ENCODE results near the gene SH2B2. TPM values are rescaled to one million over a fixed set of nuclear protein-coding genes. Genes with fewer than 3 reads are reported as not detected.
"Not testable (repeated sequence)": the region's sequence is repeated elsewhere in the genome, so short reads cannot be mapped to it uniquely, and the experiment has no call there.

SH2B2 gene
- total RNA-seq, 1 experiment from 2014 or later: 25.8 TPM

DNA sequence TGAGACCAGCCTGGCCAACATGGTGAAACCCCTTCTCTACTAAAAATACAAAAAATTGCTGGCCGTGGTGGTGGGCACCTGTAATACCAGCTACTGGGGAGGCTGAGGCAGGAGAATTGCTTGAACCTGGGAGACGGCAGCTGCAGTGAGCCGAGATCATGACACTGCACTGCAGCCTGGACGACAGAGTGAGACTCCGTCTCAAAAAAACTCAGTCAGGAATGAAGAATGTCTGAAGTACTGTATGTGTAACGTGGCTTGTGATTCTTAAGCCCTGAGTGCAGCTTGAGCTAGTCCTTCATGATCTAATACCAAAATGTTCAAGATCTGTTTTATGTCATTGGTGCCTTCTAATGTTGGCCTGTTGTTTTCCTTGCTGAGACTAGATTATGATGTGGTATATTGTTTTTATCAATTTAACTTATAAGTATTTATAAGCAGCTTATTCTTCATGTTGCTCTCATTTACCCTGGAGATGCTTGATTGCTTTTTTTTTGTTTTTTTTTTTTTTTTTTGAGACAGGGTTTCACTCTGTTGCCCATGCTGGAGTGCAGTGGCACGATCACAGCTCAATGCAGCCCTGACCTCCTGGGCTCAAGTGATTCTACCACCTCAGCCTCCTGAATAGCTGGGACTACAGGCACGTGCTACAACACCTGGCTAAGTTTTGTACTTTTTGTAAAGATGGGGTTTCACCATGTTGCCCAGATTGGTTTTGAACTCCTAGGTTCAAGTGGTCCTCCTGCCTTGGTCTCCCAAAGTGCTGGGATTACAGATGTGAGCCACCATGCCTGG lies 44.2 kb downstream of the SH2B2 start:
- not testable (repeated sequence) for DNase-seq (ENCODE audit: low read depth)

DNA sequence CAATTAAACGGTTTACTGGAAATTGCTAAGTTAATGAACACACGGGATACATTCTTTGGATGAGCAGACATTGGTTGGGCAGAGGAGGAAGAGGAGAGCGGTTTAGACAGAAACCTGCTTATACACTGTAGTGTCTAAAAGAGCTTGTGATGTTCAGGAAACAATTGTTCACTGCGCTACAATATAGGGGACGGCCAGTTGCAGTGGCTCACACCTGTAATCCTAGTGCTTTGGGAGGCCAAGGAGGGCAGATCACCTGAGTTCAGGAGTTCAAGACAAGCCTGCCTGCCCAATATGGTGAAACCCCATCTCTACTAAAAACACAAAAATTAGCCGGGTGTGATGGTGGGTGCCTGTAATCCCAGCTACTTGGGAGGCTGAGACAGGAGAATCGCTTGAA lies 48.9 kb downstream of the SH2B2 start:
- not testable (repeated sequence) for DNase-seq (ENCODE audit: low read depth)

DNA sequence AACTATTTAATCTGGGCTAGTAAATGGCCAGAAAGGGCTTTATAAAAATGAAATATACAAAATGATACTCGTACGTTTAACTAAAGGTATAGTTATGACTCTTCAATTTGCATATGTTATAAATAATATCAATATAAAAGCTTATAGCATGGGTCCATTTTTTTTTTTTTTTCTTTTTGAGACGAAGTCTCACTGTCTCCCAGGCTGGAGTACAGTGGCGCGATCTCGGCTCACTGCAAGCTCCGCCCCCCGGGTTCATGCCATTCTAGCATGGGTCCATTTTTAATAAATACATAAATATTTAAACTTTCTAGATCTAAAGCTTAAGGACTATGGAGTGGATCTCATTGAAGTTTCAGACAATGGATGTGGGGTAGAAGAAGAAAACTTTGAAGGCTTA lies 50.3 kb downstream of the SH2B2 start:
- not testable (repeated sequence) for DNase-seq (ENCODE audit: low read depth)

DNA sequence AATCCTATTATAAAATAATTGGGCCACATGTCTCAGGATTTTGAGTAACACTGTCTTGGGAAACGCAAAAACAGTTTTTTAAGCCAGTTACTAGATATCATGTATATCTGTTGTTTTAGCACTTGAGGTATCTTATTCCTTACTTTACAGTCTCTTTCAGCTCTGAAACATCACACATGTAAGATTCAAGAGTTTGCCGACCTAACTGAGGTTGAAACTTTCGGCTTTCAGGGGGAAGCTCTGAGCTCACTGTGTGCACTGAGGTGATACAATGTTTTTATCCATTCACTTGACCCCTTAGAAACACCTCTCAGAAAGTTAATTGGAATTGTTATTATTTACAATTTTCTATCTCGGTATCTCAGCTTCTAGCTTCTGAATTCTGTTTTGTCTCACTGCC lies 50.8 kb downstream of the SH2B2 start:
- DNase-seq (ENCODE audit: low read depth): not testable (repeated sequence)

DNA sequence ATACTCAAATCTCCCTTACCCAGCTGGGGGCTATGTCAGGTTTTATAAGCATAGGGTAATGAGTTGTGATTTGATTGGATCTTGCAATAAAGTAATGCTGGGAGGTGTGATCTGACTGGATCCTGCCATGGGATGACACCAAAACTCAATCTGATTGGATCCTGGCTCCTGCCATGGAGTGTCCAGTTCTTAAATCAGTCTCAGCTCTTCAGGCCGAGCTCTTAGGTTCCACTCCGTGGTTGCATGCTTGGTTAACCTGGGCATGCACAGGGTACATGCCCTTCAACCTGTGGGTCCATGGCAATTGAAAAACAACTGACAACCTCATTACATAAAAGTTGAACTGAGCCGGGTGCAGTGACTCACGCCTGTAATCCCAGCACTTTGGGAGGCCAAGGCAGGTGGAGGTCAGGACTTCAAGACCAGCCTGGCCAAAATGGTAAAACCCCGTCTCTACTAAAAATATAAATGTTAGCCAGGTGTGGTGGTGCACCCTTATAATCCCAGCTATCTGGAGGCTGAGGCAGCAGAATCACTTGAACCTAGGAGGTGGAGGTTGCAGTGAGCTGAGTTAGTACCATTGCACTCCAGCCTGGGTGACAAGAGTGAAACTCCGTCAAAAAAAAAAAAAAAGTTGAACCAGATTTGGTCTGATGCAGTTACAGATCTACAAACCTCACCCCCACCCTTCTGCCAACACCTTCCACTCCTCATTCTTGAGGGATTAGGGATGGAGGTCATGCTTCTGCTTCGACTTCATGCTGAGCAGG lies 54.1 kb downstream of the SH2B2 start:
- DNase-seq (ENCODE audit: low read depth): not testable (repeated sequence)

DNA sequence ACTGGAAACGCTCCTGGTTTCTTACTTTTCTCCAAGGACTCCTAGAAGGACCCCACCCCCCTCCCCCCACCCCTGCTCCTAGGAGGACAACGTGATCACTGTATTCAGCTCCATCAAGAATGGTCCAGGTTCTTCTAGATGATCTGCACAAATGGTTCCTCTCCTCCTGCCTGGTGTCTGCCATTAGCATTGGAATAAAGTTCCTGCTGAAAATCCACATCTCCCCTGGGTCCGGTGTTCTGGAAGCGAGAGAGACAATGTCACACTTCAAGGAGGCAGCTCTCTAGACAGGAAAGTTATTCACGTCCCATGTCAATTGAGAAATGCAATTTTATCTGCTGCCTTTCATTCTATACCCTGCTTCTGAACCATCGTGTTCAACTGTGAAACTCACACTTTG lies 60.3 kb downstream of the SH2B2 start:
- not testable (repeated sequence) for DNase-seq (ENCODE audit: low read depth)

DNA sequence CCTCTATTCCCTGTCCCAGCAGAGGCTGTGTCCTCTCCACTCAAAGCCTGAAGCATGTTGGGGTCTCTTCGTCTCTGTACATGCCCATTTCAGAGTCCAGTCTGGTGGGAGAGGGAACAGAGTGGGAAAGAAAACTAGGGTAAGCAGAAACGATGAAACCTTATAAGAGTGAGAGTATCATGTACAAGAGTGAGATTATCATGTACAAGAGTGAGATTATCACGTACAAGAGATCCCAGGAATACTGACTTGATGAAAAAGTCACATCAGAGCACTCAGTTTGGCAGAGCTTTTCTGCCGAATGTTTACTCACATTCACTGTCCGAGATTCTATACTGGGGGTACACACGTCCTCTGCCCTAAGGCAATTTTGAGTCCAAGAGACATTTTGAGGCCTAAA lies 69.7 kb downstream of the SH2B2 start, which contains the start of gene SPDYE6:
Gene SPDYE6, minus strand, starts transcription at position 101 of the 400 bp plus-strand sequence. CDS start 421 bp downstream, outside the sequence.
- DNase-seq (ENCODE audit: low read depth): not testable (repeated sequence)

DNA sequence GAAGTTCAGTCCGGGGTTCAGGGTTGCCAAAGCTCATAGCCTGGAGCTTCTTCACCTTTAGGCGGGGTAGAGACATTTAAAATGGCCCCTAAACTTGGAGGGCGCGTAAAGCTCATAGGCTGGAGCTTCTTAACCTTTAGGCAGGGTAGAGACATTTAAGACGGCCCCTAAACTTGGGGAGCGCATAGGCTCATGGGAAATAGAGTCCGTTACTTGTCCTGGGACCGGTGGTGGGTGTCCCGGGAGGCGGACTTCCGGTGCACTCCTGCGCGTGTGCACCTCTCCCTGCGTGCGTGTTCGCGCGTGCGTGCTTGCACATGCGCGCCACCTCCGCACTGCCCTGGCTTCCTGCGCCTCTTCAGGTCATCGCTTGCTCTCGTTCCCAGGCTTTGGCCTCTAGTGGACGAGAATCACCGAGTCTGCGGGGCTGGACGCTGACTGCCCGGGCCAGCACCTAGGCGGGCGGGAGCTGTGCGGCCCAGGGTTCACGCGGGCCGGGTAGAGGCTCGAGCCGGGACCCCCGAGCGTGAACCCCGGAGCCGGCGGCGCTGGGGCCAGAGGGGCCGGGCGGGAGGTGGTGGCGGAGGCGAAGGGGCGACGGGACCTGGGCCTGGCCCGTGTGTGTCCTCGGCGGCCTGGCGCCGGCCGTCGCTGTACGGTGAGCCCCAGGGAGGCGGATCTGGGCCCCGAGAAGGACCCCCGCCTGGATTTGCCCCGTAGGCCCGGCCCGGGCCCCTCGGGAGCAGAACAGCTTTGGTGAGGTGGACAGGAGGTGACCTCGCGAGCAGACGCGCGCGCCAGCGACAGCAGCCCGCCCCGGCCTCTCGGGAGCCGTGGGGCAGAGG lies 77.1 kb downstream of the SH2B2 start:
- DNase-seq (ENCODE audit: low read depth): peak; percentile 100

DNA sequence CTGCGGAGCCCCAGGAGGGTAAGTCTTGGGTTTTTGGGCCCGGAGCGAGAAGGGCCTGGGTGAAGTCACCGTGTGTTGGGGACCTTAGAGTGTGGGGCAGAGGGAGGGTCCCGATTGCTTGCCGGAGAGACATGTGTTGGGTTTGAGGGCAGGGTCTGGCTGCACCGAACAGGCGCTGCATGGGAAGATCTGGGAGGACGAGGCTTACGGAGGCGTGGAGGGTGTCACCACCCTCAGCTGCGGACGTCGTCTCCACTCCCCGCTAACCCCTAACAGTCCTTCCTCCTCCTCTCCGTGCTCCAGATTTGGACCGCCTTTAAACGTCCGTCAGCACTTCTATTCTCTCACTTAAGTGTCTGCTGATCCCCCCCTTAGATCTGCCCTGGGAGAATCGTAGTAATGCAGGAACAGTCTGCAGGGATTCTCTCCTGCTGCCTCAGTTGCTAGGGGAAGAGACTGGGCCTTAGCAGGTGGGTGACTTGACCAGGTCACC lies 77.8 kb downstream of the SH2B2 start:
- DNase-seq (ENCODE audit: low read depth): not testable (repeated sequence)

DNA sequence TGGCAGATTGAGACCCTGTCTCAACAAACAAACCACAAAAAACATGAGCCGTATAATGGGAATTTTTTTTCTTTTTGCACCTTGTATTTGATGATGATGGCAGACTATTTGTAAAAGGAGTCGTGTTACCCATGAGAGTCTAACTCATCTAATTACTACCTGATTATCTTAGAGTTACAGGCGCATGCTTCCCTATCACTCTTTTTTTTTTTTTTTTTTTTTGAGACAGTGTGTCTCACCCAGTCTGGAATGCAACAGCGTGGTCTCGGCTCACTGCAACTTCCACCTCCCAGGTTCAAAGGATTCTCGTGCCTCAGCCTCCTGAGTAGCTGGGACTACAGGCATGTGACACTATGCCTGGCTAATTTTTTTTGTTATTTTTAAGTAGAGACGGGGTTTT lies 78.7 kb downstream of the SH2B2 start:
- DNase-seq (ENCODE audit: low read depth): not testable (repeated sequence)

DNA sequence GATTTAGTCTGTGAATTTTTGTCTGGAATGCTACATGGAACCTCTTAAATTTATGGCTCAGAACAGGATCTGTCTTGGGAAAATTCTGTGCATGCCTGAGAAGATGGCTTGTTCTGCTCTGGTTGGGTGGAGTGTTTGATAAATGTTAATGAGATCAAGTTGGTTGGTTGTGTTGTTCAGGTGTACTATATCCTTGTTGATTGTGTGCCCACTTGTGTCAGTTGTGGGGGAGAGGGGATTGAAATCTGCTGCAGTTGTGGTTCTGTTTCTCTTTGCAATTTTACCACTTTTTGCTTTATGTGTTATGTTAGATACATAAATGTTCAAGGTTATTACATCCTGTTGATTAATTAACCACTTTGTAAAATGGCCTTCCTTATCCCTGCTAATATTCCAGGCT lies 83.4 kb downstream of the SH2B2 start:
- not testable (repeated sequence) for DNase-seq (ENCODE audit: low read depth)

Other genes with a start within 250 kb of the SH2B2 start
- not detected in 2 replicates for gene SPDYE6, start 69.6 kb downstream of the SH2B2 start, total RNA-seq (2014; rRNA removed)
- gene PRKRIP1, start 109.5 kb downstream of the SH2B2 start, total RNA-seq (2014; rRNA removed): 26.1 and 32.1 TPM in 2 replicates
- gene ORAI2, start 146.7 kb downstream of the SH2B2 start, total RNA-seq (2014; rRNA removed): 69.7 and 86.8 TPM in 2 replicates
- 20.4 and 25.5 TPM in 2 replicates for gene ALKBH4, start 178.0 kb downstream of the SH2B2 start, total RNA-seq (2014; rRNA removed)
- gene LRWD1, start 178.1 kb downstream of the SH2B2 start, total RNA-seq (2014; rRNA removed): 58.7 and 79.6 TPM in 2 replicates
- gene POLR2J, start 192.1 kb downstream of the SH2B2 start, total RNA-seq (2014; rRNA removed): 25.1 and 42.8 TPM in 2 replicates
- gene RASA4B, start 230.9 kb downstream of the SH2B2 start, total RNA-seq (2014; rRNA removed): 0.40 and 1.2 TPM in 2 replicates